ENCODE results near the gene INTS3.
"Not testable (repeated sequence)": the region's sequence is repeated elsewhere in the genome, so short reads cannot be mapped to it uniquely, and the experiment has no call there.

INTS3 gene

GRCh38 chr1:153779781-153780541, 52.1 kb downstream of the INTS3 start:
- DNase-seq: no peak

GRCh38 chr1:153780551-153780950, 52.7 kb downstream of the INTS3 start:
- no peak for DNase-seq

- DNase-seq: not testable (repeated sequence)
Observed at GRCh38 chr1:153782648-153783047, 54.8 kb downstream of the INTS3 start.

GRCh38 chr1:153783233-153784190, 55.7 kb downstream of the INTS3 start:
- peak; percentile 96 for DNase-seq

- DNase-seq: no peak
Observed at GRCh38 chr1:153786038-153786790, 58.4 kb downstream of the INTS3 start.

DNA sequence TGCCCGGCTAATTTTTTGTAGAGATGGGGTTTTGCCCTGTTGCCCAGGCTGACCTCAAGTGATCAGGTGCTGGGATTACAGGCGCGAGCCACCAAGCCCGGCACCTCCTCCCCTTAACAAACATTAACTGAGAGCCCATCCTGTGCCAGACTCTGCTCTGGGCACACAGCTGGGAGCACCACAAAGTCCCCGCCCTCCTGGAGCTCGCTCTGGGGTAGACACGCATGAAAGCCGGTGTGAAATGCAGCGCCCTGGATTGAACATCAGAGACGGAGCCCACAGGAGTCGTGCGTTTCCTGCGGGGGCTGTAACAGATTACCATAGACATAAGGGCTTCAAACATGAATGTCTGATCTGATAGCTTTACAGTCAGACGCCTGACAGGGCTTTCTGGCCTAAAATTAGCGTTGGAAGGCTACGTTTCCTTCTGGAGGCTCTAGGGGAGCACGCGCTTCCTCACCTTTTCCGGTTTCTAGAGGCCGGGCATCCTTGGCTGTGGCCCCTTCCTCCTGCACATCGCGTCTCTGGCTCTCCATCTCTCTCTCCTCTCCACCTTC, 61.7 kb downstream of the INTS3 start:
- peak; percentile 76 for DNase-seq

- DNase-seq: peak; percentile 70
Observed at GRCh38 chr1:153790313-153790965, 62.6 kb downstream of the INTS3 start.

DNA sequence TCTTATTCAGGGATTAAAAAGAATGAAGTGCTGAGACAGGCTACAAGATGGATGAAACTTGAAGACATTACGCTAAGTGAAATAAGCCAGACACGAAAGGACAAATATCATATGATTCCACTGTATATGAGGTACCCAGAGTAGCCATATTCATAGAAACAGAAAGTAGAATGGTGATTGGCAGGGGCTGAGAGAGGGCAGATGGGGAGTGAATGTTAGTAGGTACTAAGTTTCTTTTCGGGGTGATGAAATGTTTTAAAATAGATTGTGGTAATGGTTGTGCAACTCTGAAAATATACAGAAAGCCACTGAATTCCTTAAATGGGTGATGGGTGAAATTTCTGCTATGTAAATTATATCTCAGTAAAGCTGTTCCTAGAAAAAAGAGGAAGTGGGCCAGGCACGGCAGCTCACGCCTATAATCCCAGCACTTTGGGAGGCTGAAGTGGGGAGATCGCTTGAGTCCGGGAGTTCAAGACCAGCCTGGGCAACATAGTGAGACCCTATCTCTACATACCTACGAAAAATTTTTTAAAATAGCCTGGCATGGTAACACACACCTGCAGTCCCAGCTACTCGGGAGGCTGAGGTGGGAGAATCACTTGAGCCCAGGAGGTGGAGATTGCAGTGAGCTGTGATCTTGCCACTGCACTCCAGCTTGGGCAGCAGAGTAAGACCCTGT, 63.3 kb downstream of the INTS3 start:
- DNase-seq: no peak

DNA sequence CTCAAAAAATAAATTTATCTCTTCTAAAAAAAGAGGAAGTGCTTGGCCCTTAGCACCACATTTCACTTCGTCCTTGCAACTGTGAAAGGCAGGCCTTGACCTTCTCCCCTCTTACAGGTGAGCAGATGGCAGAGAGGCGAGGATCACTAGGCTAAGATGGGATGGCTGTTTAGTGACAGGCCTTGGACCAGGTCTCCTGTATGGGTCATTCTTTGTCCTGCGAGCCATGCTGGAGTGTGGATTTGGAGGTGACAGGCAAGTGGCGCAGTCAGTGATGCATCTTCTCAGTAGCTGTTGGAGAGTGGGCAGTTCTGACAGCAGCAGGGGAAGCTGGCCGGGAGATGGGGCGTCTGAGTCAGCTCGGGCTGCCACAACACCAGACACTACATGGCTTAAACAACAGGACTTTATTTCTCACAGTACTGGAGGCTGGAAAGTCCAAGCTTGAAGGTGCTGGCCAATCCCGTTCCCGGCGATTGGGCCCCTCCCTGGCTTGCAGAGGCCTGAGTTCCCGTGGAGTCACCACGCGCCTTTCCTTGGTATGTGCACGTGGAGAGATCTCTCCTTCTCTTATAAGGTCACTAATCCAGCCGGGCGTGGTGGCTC, 63.9 kb downstream of the INTS3 start:
- DNase-seq: no peak

DNA sequence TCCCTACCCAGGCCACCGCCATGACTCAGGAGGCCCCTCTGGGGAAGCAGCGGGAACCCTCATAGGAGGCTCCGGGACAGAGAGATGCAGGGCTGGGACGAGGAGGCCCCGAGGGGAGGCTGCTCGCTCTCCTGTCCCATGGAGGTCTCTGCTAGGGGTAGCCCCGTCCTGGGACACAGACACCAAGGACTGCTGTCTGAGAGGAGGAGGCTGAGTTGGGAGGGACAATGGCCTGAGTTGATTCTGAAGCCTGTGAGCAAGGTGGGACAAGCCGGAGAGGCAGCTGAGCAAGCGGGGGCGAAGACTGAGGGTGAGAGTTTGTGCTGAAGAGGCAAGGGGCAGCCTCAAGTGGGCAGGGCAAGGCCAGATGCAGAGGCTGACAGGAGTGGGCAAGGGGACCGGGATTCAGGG, 64.8 kb downstream of the INTS3 start:
- no peak for DNase-seq

DNA sequence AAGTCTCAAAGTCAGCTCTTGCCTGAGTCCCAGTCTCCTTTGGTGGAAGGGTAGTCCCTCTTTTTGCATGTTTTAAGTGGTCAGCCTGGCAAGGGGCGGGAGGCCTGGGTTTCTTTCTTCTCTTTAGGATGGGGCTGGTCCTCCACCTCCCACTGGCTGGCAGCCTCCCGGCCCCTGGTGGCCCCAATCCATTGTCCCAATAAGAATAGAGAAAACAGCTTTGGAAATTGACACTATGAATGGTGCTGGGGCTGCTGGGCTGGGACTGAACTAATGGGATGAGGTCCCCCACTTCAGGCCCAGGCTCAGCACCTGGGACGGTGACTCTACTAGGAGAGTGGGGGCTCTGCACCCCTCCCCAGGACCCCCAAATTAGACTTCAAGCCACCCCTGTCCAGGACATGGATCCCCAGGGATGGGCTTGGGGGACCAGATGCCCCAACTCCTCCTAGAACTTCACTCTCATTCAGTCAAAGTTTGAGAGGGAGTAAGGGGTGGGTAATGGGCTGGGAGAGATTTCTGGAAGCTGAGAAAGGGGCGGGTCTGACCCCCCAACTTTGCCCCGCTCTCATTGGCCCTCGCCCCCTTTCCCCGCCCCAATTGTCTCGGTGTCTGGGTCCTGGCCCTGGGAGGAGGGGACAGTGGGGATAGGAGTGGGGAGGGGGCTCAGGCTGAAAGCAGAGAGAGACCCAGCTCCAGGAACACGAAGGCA, 65.6 kb downstream of the INTS3 start:
- DNase-seq: no peak

DNA sequence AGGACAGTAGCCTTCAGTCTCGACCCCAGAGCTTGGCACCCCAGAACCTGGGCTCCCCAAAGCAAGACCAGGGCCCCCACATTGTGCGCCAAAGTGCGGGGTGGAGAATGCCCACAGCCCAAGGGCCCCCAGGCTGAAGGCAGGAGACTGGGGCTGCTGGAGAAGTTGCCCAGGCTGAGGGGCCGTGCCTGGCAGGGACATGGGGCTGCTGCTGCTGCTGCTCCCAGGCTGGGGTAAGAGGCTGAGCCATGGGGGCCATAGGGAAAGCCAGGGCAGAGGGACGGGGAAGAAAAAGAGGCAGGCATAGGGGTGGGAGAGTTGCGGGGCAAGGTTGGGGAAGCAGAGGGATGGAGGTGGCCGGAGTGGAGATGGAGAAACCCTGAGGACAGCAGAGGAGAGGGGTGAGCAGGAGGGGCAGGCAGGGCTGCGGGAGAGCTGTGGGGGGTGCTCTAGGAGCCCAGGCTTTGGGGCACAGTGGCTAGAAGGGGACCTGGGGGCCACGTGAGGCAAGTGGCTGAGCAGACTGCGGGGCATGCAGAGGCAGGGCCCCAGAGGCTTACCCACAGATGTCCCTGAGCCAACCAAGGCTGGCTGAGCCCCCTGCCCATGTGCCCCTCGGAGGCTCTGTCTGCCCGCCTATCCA, 66.2 kb downstream of the INTS3 start:
- no peak for DNase-seq

GRCh38 chr1:153794624-153795329, 66.9 kb downstream of the INTS3 start:
- peak; percentile 59 for DNase-seq

DNA sequence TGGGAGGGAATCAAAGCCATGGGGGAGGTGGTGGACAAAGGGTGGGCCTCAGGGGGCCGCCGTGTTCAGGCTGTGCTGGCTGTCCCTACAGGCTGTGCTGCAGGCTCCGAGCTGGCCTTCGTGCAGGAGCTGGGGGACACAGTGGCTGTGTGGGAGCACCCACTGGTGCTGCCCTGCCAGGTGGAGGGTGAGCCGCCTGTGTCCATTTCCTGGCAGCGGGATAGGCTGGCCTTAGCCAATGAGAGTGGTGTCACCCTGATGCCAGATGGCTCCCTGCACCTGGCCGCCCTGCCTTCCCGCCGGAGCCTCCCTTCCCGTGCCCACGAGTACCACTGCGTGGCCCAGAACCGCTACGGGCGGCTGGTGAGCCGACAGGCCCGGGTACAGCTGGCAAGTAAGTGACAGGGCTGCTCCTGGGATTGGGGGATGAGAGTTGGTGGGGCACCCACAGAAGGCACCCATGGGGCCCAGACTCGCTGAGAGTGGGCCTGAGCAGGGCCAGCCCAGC, 67.5 kb downstream of the INTS3 start:
- DNase-seq: peak; percentile 31

- no peak for DNase-seq
Observed at GRCh38 chr1:153795934-153796785, 68.3 kb downstream of the INTS3 start.

- DNase-seq: peak; percentile 81
Observed at GRCh38 chr1:153796786-153797659, 69.2 kb downstream of the INTS3 start.

DNA sequence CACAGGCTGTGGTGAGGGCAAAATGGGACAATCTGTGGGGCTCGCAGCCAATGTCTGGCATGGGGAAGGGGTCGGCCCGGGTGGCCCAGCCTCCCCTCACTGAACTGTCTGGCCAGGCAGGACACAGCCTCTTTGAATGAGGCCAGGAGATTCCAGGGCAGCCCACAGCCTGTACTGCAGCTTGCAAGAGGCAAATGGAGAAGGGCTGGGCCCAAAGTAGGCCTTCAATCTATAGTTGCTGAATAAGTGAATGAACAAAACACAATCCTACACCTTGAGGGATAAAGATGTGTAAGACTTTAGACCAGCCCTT, 70.6 kb downstream of the INTS3 start:
- DNase-seq: no peak
